ENCODE measurements around the gene SIDT2.

SIDT2 gene

DNA sequence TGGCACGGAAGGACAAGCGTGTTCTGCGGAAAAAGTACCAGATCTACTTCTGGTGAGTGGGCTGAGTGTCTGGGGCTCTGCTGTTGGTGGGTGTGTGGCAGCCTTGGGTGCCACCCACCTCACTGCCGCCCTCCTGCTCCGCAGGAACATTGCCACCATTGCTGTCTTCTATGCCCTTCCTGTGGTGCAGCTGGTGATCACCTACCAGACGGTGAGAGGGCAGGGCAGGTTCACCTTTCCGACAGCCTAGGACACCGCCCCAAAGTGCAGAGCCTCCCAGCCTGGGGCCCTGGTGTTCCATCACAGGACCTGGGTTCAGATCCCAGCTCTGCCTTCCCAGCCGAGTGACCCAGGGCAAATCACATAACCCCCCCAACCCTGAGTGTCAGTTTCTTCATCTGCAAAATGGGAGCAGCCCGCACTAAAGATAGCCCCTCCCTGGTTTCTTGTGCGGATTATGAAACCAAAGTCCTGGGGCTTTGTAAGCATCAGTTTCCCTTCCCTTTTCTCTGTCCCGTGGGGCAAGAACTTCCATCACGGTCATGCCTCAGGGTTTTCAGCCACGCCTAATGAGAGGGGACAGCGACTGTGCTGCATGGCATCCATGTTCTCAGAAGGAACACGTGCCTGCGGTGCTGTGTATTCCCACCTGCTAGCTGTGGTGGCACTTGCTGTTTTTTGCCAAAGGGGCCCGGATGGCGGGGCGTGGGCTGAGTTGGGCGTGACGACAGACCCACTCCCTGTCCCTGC lies 10.8 kb downstream of the SIDT2 start:
- no peak for DNase-seq (ENCODE audit: low spot score)

DNA sequence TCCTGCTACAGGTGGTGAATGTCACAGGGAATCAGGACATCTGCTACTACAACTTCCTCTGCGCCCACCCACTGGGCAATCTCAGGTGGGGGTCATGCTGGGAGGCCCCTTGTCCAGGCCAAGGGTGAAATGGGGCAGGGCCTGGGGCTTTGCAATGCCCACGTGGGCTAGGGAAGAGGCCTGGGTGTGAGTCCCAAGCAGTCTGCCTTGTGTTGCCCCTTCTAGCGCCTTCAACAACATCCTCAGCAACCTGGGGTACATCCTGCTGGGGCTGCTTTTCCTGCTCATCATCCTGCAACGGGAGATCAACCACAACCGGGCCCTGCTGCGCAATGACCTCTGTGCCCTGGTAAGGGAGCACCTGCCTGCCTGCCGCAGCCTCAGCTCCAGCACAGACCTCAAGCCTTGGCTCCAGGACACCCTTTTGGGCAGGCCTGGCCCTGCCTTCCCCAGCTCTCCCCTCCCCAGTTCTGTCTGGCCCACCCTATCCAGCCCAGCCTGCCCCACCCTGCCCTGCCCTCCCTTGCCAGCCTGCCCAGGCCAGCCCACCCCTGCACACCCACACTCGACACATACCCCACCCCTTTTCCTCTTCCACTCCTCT lies 11.5 kb downstream of the SIDT2 start:
- DNase-seq (ENCODE audit: low spot score): no peak

DNA sequence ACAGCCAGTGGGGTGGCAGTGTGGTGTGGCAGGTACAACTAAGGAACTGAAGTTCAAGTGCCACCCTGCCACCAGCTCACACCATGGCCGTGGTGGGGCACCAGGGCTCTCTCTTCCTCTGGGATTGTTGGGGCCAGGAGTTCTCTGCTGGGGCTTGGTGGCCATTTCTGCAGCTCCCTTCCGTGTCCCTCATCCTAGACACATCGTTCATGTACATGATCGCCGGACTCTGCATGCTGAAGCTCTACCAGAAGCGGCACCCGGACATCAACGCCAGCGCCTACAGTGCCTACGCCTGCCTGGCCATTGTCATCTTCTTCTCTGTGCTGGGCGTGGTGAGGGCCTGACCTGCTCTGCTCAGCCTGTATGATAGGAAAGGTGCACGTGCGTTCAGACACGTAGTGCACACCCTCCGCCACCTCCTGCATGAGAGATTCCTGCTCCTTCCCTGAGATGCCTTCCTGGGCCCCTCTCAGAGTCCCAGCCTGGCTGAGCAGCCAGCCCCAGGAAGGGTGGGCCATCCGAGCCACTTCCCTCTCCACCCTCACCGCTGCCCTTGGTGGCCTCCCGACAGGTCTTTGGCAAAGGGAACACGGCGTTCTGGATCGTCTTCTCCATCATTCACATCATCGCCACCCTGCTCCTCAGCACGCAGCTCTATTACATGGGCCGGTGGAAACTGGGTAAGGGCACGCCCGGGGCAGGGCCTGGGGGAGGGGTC lies 13.3 kb downstream of the SIDT2 start:
- DNase-seq (ENCODE audit: low spot score): no peak

DNA sequence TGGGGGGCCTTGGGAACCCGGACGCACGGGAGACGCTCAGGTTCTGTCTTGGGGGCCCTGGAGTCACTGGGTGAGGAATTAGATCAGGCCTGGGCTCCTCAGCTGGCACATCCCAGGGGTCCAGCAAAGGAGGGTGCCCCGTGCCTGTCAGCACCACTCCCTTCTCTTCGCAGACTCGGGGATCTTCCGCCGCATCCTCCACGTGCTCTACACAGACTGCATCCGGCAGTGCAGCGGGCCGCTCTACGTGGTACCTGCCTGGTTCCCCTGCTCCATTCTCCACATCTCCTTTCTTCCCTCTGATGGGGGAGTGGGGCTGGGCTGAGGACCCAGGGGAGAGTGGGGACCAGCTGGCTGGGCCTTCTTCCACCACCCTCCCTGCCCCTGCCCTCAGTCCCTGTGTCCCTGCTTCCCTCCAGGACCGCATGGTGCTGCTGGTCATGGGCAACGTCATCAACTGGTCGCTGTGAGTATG lies 13.9 kb downstream of the SIDT2 start:
- no peak for DNase-seq (ENCODE audit: low spot score)

DNA sequence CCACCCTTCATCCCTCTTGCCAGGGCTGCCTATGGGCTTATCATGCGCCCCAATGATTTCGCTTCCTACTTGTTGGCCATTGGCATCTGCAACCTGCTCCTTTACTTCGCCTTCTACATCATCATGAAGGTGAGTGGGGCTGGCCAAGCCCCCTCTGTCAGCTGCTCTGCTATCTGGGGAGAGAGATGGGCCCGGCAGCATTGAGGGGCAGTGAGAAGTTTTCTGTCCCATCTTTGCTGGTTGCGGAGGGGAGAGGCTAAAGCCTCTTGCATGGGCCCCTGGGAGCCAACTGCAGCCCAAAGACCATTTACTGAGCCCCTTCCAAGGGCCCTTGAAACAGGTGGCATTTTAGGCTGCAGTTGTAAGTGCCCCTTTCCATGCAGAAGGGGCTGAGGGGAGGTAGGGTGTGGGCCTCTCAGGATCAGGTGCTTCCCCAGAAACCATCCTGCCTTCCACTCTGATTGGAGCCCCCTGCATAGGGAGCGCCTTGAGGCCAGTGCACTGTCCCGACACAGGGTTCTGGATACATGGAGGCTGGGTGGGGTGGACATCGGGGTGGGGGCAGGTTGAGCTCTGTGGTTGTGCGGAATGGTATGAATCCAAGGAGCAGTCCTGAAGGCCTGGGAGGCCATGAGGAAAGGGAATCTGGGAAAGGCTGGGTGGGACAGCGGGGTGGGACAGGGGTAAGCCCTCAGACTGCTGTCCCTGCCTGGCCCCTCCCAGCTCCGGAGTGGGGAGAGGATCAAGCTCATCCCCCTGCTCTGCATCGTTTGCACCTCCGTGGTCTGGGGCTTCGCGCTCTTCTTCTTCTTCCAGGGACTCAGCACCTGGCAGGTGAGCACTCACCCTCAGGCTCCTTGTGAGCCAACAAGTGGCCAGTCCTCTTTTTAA lies 14.8 kb downstream of the SIDT2 start:
- DNase-seq (ENCODE audit: low spot score): no peak

DNA sequence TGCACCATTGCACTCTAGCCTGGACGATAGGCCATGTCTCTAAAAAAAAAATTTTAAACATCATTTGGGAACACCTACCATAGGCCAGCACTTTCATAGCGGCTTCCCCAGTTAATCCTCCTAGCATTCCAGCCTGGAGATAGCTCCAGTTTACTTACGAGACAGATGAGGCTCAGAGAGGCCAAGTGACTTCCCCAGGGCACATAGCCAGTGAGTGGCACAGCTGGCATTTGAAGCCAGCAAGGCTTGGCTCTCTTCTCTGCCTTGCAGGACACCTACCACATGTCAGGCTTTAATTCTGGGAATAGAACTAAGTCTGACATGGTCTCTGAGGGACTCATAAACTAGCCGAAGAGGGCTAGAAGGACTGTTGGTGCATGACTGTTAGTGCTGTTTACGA lies 15.7 kb downstream of the SIDT2 start:
- DNase-seq (ENCODE audit: low spot score): no peak

DNA sequence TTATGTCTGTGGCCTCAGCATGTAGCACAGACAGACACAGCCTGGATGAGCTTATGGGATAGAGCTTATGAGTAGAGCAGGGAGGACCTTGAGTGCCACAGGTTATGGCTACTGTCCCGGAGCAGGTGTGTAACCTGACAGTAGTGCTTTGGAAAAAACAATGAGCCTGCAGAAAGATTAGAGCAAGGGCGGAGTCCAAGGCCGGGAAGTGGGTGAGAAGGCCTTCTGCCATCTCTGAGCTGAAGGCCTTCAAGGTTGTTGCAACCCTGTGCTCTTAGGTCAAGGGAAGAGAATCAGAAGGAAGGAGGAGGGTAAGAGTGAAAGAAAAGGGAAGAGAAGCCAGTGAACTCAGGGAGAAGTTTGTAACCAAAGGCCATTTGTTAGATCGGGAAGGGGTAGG lies 16.7 kb downstream of the SIDT2 start:
- no peak for DNase-seq (ENCODE audit: low spot score)

DNA sequence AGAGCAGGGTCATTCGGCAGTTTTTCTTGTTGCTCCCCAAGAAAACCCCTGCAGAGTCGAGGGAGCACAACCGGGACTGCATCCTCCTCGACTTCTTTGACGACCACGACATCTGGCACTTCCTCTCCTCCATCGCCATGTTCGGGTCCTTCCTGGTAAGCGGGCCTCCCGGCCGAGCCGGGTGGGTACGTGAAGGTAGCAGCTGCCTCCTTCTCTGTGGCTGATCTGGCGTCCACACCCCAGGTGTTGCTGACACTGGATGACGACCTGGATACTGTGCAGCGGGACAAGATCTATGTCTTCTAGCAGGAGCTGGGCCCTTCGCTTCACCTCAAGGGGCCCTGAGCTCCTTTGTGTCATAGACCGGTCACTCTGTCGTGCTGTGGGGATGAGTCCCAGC lies 17.2 kb downstream of the SIDT2 start:
- no peak for DNase-seq (ENCODE audit: low spot score)

DNA sequence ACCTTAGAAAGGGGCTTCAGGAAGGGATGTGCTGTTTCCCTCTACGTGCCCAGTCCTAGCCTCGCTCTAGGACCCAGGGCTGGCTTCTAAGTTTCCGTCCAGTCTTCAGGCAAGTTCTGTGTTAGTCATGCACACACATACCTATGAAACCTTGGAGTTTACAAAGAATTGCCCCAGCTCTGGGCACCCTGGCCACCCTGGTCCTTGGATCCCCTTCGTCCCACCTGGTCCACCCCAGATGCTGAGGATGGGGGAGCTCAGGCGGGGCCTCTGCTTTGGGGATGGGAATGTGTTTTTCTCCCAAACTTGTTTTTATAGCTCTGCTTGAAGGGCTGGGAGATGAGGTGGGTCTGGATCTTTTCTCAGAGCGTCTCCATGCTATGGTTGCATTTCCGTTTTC lies 18.5 kb downstream of the SIDT2 start:
- DNase-seq (ENCODE audit: low spot score): no peak

DNA sequence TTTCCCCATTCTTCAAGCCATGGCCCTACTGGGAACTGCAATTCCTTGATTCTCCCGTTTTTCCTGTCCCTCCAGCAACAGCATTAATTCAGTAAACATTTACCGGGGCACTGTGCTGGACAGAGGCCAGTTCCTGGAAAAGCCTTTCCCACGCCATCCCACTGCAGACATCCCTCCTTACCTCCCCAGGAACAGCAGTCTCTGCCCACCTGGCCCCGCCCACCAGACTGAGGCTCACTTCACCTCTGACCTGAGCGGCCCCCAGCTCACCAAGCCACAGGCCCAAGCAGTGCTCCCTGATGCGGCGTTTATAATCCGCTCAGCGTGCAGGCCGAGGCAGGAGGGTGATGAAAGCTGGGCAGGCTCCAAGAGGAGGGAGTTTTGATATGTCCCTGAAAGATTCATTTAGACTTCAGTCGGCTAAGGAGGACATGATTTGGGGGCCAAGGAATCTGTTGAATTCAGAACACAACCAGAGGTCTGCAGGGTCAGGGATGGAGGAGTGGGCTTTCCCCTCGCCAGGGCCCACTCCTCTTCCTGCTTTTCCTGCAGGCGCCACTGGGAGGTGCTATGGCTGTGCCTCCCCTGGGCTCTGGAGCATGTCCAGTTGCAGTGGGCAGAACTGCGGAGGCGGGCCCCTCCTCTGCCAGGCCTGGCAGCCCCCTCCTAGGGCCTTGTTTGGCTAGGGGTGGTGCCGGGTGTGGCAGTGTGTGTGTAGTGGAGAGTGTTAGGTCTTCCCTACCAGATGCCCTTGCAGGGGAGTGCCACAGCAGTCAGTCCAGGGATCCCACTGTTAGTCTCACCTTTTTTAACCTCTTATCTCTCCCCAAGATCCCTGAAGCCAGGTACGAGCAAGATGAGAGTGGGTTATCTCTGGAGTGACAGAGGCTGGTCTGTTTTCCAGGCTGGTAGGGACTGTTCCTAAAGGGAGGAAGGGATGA lies 19.2 kb downstream of the SIDT2 start:
- DNase-seq (ENCODE audit: low spot score): no peak

DNA sequence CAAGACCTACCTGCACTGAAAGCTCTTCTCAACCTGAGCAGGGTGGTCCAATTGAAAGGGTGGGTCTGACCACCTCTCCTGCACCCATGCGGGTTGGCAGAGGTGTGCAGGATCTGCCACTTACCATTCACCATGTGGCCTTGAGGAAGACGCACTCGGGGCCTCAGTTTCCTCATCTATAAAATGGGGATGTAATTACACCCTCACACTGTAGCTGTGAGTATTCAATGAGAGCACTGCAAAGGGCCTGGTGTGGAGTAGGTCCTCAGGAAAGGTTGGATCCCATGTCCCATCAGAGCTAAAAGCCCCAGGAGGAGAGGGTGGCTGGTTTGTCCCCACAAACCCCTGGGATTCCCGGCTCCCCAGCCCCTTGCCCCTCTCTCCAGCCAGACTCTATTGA lies 20.1 kb downstream of the SIDT2 start:
- no peak for DNase-seq (ENCODE audit: low spot score)

DNA sequence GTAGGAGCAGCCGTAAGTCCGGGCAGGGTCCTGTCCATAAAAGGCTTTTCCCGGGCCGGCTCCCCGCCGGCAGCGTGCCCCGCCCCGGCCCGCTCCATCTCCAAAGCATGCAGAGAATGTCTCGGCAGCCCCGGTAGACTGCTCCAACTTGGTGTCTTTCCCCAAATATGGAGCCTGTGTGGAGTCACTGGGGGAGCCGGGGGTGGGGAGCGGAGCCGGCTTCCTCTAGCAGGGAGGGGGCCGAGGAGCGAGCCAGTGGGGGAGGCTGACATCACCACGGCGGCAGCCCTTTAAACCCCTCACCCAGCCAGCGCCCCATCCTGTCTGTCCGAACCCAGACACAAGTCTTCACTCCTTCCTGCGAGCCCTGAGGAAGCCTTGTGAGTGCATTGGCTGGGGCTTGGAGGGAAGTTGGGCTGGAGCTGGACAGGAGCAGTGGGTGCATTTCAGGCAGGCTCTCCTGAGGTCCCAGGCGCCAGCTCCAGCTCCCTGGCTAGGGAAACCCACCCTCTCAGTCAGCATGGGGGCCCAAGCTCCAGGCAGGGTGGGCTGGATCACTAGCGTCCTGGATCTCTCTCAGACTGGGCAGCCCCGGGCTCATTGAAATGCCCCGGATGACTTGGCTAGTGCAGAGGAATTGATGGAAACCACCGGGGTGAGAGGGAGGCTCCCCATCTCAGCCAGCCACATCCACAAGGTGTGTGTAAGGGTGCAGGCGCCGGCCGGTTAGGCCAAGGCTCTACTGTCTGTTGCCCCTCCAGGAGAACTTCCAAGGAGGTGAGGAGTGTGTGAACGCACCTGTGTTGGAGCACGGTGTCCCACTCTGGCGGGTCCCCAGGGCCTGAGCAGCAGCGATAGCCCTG lies 20.7 kb downstream of the SIDT2 start, which contains the start of gene TAGLN:
TSS of gene TAGLN (plus strand) at position 318 of the 863 bp plus-strand sequence. CDS start 3,644 bp downstream, outside the sequence.
- peak; percentile 81 for DNase-seq (ENCODE audit: low spot score)

DNA sequence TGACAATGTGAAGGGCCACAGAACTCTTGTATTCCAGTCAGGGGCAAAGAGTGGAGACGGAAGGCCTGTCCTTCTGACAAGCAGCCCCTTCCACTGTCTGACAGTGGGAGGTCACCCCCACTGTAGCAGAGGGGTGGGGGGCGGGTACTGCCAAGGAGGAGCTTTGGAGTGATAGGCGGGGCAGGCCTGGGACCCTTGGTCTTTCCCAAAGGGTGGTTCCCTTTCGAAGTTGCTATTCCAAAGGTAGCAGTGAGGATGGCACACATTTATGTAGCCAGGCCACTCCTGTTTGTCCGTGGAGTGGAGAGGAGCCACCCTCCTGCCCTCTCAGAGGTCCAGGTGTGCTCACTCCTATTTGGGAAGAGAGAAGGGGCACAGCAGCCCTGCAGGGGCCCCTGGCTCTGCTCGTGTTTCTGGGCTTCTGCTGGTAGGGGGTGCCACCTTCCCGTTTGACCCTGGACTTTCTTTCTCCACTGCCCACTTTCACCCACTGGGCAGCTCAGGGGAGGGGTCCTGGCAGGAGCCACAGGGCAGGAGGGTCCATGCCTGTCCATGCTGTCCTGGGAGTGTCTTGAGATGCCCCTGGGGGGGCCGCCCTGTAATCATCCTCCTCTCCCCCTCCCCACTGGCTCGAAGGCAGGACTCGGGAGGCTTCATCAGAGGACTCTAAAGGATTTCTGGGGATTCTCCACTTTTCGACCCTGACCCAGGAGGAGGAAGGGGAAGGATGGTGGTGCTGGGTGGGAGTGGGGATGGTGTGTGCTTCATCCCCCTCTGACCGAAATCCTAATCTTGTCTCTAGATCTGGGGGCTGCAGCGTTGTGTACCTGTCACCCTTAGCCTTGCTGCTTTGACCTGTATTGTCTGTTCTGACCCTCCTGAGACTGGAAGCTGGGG lies 21.6 kb downstream of the SIDT2 start:
- DNase-seq (ENCODE audit: low spot score): no peak

DNA sequence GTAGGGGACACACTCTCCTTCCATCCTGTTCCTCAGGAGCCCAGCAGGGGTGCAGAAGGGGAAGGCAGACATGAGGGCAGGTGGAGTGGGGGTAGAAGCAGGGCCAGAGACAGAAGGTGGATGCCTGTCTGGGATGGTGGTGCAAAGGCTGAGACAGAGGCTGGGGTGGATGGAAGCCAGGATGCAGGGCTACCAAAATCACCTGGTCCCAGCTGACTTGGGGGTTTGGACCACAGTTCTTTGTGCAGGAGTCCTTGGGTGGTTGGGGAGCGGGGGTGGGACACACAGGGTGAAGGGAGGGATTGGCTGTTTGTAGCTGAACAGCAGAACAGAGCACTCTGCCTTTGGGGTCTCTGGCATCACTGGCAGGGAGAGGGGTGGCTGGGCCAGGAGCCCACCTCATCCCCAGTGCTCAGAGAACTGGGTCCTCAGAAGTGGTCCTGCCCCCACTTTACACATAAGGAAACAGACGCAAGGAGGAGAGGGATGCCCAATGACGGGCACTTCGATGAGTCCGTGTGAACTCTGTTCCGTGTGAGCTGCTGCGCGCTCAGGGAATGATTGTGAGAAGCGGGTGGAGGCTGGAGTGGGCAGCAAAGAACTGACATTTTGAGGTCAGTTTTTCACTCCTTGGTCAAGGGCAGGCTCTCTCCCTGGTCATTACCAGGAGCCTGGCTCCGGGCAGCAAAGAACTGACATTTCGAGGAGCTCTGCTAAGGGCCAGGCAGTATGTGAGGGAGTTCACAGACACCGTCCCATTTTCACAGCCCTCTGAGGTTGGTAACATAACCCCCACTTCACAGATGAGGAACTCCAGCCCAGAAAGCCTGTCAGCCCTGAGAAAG lies 22.5 kb downstream of the SIDT2 start:
- no peak for DNase-seq (ENCODE audit: low spot score)

DNA sequence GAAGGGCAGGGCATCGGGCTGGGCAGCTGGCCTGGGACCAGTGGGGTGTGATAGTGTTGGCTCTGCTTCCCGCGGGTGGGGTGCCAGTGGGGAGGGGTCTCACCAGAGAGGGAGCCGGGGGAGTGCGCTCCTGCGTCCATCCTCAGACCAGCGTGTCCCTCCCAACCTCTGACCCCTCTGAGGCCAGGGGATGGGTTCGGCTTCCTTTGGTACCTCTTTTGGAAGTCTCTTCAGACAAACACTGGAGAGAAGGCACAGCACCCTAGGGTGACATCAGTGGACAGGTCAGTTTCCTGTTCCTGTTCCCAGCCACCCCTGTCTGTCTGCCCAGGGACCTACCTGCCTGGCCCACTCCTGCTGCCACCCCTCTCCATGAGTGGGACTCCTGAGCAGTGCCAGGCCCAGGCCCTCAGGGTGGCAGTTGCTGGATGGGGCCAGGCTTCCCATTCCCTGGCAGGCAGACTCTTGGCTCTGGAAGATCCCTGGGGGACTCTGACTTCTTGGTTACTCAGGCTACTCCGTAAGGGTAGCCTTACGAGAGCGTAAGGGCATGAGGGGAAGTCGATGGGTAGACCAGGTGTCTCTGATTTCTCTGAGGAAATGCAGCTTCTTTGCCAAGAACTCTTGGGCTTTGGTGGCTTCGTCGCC lies 23.2 kb downstream of the SIDT2 start:
- no peak for DNase-seq (ENCODE audit: low spot score)

DNA sequence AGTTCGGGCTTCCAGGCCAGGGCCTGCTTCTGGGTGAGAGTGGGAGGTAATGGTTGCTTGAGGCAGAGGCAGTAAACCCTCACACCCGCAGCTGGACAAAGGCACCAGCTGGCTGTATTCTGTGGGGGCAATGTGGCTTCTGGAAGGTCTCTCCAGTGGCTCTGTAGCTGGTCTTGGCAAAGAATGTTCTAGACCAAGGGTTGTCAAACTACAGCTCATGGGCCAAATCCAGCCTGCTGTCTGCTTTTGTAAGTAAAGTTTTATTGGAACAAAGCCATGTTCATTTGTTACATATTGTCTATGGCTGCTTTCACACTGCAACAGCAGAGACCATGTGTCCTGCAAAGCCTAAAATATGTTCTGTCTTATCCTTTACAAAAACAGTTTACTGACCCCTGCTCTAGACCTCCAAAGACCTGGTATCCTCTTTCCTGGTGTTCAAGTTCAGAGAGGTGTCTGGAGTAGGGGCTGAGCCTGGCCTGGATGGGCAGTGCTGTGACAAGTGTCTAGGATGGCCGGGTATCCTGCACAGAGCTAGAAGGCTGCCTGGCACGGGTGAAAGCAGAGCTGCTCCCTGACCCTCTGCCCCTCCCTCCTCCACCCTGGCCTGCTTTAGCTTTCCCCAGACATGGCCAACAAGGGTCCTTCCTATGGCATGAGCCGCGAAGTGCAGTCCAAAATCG lies 24.0 kb downstream of the SIDT2 start:
- DNase-seq (ENCODE audit: low spot score): no peak

DNA sequence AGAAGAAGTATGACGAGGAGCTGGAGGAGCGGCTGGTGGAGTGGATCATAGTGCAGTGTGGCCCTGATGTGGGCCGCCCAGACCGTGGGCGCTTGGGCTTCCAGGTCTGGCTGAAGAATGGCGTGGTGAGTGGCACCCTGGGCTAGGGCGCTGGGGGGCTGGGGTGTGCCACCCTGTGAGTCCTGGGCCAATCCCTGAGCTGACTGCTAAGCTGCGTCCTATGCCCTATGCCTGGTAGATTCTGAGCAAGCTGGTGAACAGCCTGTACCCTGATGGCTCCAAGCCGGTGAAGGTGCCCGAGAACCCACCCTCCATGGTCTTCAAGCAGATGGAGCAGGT lies 24.5 kb downstream of the SIDT2 start:
- no peak for DNase-seq (ENCODE audit: low spot score)
